NCI-H2081 (cell line): ENCODE measurements around the gene RNF183.
"Not testable (repeated sequence)": the region's sequence is repeated elsewhere in the genome, so short reads cannot be mapped to it uniquely, and the experiment has no call there.

Source experiments
- DNase-seq, 2 experiments: peaks; one replicate each; lab custom pipeline; 2025; lab: John Stamatoyannopoulos, UW

RNF183 gene

GRCh38 chr9:113274474-113275156, 28.6 kb downstream of the RNF183 start:
- peak; percentile 62 to 72 for DNase-seq

- no peak for DNase-seq
Observed at GRCh38 chr9:113269871-113270270, 33.3 kb downstream of the RNF183 start.

GRCh38 chr9:113269355-113269754, 33.8 kb downstream of the RNF183 start:
- no peak for DNase-seq

GRCh38 chr9:113267911-113268566, 35.1 kb downstream of the RNF183 start:
- DNase-seq = no peak

- DNase-seq = no peak
Observed at GRCh38 chr9:113266174-113266573, 37.0 kb downstream of the RNF183 start.

GRCh38 chr9:113261917-113262671, 41.1 kb downstream of the RNF183 start:
- DNase-seq = no peak

- no peak for DNase-seq
Observed at GRCh38 chr9:113258282-113258681, 44.9 kb downstream of the RNF183 start.

- peak in 1 of 2 experiments; percentile 4 for DNase-seq
Observed at GRCh38 chr9:113257863-113258262, 45.3 kb downstream of the RNF183 start.

GRCh38 chr9:113255438-113255837, 47.7 kb downstream of the RNF183 start:
- no peak for DNase-seq

GRCh38 chr9:113254991-113255390, 48.2 kb downstream of the RNF183 start:
- no peak for DNase-seq

- DNase-seq = no peak
Observed at GRCh38 chr9:113250807-113251206, 52.4 kb downstream of the RNF183 start.

GRCh38 chr9:113249661-113250060, 53.5 kb downstream of the RNF183 start:
- not testable (repeated sequence) for DNase-seq

- DNase-seq = no peak
Observed at GRCh38 chr9:113247640-113248039, 55.5 kb downstream of the RNF183 start.
